Measurements from ENCODE around the gene TBC1D8. TPM values are rescaled to one million over a fixed set of nuclear protein-coding genes. Genes with fewer than 3 reads are reported as not detected.

TBC1D8 gene
- total and polyA plus RNA-seq, 9 of the 15 experiments (the other 6 are each of a cell fraction or from before 2014, with no cell fraction given), result 0.36 to 1.3 (median 0.82) TPM

GRCh38 chr2:101048756-101049155 is 102.4 kb downstream of the TBC1D8 start:
- peaks cover 23 to 70% of the 10 kb centered on the region in 2 experiments for H3K27me3 ChIP-seq (ENCODE audit: control insufficient read depth in 2 of 2, insufficient read depth in 2 of 2, low read length in 2 of 2)
- H3K4me2 ChIP-seq (ENCODE audit: insufficient read depth, low read length), result no peak overlapping the region
- H3K79me2 ChIP-seq (ENCODE audit: control insufficient read depth, insufficient read depth, low read length), result no peaks in the 10 kb centered on the region
- H3K9me3 ChIP-seq (replicated peaks; ENCODE audit: control insufficient read depth, insufficient read depth, low read depth, low read length), result no peaks in the 10 kb centered on the region
- H3K36me3 ChIP-seq (ENCODE audit: control insufficient read depth, insufficient read depth, low read length), result no peaks in the 10 kb centered on the region
- BruUV-seq (replicated peaks), result no TSS peak
- H2AFZ ChIP-seq (ENCODE audit: low read depth, low read length), result no peak overlapping the region
- ChIA-PET CTCF (ENCODE audit: low intra/inter-chr PET ratio) (no interaction called here), POLR2A (interaction anchor here (1.1 kb wide), 1 partner anchor 9 kb away, joined by 3 read pairs; no protein-coding TSS in a partner anchor)
- WGBS (ENCODE audit: insufficient coverage, low coverage, missing lambda C conversion rate), result 16% methylated on average over 3 of the region's 3 CpGs
- no peaks in the 10 kb centered on the region for H4K20me1 ChIP-seq (replicated peaks; ENCODE audit: control insufficient read depth, insufficient read depth, low read length)
- in situ Hi-C loops (cut with MboI), result no loop called here
- no peak overlapping the region for H3K27ac ChIP-seq (ENCODE audit: extremely low read depth, low read depth, low read length)
- H3K9ac ChIP-seq (ENCODE audit: insufficient read depth in 1 of 2, low read depth in 2 of 2, low read length in 2 of 2), result no peak overlapping the region
- no peaks in the 10 kb centered on the region for H3K4me1 ChIP-seq (replicated peaks in 1 of 2; ENCODE audit: control insufficient read depth in 2 of 2, insufficient read depth in 2 of 2, low read length in 2 of 2)
- H3K9me1 ChIP-seq (ENCODE audit: control insufficient read depth, insufficient read depth, low read length), result no peaks in the 10 kb centered on the region
- DNase-seq (ENCODE audit: extremely low read depth in 1 of 4, low spot score in 3 of 4) (no peak), ATAC-seq (no peak), FAIRE-seq (no peak)
- intact Hi-C loops (cut with micrococcal nuclease), result no loop called here
- no peak overlapping the region for H3K4me3 ChIP-seq
- TF ChIP-seq HINFP (tag; conservative IDR thresholded peaks at IDR 0.05; ENCODE audit: low read depth) (no peak), NFATC3 (IDR thresholded peaks at IDR 0.05) (no peak), RBM25 (IDR thresholded peaks at IDR 0.05; ENCODE audit: low read depth, low read length, severe bottlenecking) (peak; percentile 78), ZNF146 (CRISPR knock-in tag; IDR thresholded peaks at IDR 0.05; ENCODE audit: unreplicated experiment) (peak; percentile 90), RAD51 (IDR thresholded peaks at IDR 0.05; ENCODE audit: borderline replicate concordance, low read depth) (no peak)

Data from K562 (cell line).